Neural progenitor cell (in vitro differentiated cells): Measurements from ENCODE around the gene FAM118B.

Experiments used
- EZH2 ChIP-seq: fragments of 200-600 bp; sonication (generic); IDR thresholded peaks from 2 replicates; pipeline ENCODE4 v1.6.1; 2017; ENCODE audit warnings: antibody characterized with exemption, mild to moderate bottlenecking, moderate library complexity
- TF ChIP-seq, protein P1 (sequence below): fragments of 200-600 bp; sonication (generic); IDR thresholded peaks from 2 replicates; pipeline ENCODE4 v1.5.1; 2017; ENCODE audit warnings: antibody characterized with exemption, mild to moderate bottlenecking

GRCh38 chr11:126186708-126187529 lies 24.7 kb upstream of the FAM118B start:
- TF ChIP-seq, protein P1, sequence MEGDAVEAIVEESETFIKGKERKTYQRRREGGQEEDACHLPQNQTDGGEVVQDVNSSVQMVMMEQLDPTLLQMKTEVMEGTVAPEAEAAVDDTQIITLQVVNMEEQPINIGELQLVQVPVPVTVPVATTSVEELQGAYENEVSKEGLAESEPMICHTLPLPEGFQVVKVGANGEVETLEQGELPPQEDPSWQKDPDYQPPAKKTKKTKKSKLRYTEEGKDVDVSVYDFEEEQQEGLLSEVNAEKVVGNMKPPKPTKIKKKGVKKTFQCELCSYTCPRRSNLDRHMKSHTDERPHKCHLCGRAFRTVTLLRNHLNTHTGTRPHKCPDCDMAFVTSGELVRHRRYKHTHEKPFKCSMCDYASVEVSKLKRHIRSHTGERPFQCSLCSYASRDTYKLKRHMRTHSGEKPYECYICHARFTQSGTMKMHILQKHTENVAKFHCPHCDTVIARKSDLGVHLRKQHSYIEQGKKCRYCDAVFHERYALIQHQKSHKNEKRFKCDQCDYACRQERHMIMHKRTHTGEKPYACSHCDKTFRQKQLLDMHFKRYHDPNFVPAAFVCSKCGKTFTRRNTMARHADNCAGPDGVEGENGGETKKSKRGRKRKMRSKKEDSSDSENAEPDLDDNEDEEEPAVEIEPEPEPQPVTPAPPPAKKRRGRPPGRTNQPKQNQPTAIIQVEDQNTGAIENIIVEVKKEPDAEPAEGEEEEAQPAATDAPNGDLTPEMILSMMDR: peak; percentile 49
- TF ChIP-seq EZH2: no peak
